ENCODE measurements around the gene AKT3. TPM values are rescaled to one million over a fixed set of nuclear protein-coding genes. Genes with fewer than 3 reads are reported as not detected.

Gene AKT3
- total RNA-seq, 1 donor, result 13.7 TPM

DNA sequence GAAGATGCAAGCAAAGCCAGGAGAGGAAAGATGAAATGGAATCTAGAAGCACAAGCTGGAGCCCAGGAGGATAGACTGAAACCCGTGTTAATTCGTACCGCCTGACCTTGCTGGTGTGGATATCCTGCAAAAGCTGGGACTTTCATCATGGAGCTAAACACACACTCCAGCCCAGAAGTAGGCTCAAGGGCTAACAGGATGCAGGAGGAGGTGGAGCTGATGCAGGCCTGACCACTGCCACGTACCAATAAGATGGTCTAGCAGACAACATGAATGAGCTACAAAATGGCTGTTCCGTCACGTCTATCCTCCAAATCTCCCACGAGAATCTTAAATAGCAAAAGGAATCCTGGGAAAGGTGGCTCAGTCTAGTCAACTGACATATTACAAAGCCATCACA lies 323.9 kb downstream of the AKT3 start:
- no peak for DNase-seq (ENCODE audit: low read depth in 2 of 3, low spot score in 2 of 3)

DNA sequence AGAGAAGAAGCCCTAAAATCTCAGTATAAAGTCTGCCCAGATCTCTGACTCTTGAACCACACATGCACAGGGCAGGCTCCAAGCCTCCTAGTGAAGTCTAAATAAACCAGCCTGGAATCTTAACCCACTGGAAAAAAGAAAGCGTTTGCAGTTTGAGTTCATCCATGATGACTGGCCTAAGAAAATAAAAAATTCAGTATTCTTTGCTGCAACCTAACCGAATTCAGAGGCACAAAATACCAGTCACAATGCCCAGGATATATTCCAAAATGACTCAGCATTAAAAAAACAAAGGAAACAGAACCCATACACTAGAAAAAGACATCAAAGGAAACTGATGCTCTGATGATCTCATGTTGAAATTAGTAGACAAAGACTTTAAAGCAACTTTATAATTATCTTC lies 325.0 kb downstream of the AKT3 start:
- DNase-seq (ENCODE audit: low read depth in 2 of 3, low spot score in 2 of 3), result no peak

DNA sequence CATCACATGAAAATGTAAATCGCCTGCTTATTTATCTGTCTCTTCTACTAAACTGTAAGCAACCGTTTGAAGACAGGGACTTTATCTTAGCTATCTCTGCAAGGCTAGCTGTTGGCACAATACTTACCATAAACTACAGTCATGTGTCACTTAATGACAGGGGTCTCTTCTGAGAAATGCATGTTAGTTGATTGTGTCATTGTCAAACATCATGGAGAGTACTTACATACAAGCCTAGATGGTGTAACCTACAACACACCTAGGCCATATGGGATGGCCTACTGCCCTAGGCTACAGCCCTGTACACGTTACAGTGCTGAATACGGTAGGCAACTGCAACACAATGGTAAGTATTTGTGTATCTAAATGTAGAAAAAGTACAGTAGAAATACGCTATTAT lies 326.3 kb downstream of the AKT3 start:
- DNase-seq (ENCODE audit: low read depth in 2 of 3, low spot score in 2 of 3), result no peak

DNA sequence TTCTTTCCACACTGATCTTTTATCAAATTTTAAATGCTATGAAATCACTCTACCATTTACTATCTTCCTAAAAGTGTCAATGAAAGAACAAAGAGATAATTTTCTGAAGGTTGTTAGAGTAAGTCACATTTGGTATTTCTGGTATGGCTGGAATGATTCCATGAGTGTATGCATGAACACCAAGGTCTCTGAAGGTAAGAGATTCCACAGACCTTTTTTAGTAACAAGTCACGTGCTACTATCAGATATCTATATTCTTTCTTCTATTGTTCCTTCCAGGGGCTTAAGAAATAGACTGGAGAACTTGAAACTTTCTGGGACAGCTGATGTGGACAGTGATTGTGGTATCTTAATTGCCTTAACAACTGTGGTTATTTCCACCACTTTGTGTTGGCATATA lies 329.2 kb downstream of the AKT3 start:
- no peak for DNase-seq (ENCODE audit: low read depth in 2 of 3, low spot score in 2 of 3)

DNA sequence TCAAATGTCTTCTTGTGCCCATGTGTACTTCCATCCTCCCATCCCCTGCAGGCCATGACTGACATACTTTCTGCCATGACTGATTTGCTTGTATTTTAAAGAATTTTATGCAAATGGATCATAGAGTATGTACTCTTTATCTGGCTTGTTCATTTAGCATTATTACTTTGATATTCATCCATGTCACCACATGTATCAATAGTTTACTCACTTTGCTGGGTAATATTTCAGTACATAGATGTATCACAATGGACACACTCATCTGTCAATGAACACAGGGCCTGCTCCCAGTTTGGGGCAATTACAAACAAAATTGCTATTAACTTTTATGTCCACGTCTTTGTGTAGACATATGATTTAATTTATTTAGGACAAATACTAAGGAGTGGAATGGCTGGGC lies 335.1 kb downstream of the AKT3 start:
- DNase-seq (ENCODE audit: low read depth in 2 of 3, low spot score in 2 of 3), result no peak

DNA sequence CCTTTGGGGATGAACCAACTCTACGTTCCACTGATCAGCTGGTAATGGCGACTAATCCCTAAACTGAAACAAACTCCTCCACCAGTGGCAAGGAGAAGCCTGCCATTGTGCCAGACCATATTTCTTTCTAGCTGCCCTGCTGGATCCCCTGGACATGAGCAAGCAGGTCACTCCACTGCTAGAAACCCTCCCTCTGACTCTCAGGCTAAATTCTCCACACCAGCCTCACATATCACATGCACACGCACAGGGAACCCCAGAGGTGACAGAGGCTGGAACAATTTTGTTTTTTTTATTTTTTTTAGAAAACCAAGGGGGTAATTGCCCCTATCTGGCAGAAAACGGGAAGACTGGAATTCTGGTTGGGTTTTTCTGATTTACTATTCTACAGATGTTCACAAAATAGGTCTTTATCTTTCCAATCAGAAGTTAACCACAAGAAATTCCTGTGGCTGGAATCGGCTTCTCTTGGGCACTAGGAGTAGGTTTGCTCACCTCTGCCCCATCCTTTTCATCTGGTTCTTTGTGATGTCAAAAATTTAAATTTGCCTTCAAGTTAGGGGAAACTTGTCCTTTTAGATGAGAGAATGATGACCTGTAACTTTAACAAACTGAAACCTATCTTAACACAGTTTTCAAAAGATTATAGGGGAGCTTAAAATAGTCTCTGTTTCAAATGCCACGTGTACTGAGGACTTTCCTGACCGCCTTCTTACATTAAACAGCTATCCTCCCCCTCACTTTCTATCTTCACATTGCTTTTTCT lies 336.1 kb downstream of the AKT3 start:
- DNase-seq (ENCODE audit: low read depth in 2 of 3, low spot score in 2 of 3), result no peak

DNA sequence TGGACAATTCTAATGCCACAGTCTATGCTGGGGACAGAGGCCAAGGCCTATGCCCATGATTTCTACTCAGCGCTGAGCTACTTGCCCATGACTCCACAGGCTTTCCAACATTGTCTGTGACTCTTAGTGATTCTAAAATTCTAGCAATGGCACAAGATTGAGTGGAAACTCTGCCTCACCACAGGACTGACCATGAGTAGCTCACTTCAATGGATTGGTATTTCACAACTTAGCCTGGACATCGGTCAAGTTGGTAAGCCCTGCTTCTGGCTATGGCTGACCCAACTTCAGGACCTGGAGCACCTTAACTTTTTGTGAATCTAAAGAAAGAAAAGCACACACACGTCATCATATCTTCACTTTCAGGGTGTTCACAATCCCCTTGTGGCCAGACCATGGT lies 339.1 kb downstream of the AKT3 start:
- DNase-seq (ENCODE audit: low read depth in 2 of 3, low spot score in 2 of 3), result no peak

DNA sequence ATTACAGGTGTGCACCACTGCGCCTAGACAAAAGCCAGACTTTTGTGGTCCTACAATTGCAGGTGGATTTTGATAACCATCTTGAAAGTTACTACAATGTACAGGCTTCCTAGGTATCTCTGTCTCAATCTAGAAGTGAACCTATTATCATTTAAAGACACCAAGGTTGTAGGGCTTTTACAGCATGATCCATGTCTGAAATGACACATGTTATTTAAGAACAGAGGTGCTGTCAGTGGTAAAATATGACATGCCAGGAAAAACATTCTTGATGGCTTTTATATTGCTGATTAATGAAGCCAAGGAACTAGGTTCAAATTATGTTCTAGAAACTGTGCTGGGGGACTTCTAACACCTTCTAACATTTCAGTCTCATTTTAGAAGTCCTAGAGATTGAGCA lies 341.1 kb downstream of the AKT3 start:
- DNase-seq (ENCODE audit: low read depth in 2 of 3, low spot score in 2 of 3), result no peak

DNA sequence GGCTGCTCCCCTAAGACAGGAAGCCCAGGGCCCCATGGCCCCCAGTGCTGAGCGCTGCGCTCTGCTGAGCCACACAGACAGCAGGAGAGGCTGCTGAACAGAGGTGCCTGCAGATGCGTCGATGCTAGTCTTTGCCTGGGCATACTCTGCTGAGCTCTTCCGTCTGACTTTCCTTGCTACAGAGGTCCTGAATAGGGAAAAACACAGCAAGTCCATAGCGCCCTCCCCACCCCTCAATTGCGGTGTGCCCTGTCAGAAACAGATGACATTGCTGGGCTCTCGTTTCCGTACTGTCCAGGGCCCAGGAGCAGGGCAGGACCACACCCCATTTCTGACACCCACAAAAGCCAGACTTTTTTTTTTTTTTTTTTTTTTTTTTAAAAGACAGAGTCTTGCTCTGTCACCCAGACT lies 341.7 kb downstream of the AKT3 start:
- DNase-seq (ENCODE audit: low read depth in 2 of 3, low spot score in 2 of 3), result peak in 1 of 3 donors; percentile 57

DNA sequence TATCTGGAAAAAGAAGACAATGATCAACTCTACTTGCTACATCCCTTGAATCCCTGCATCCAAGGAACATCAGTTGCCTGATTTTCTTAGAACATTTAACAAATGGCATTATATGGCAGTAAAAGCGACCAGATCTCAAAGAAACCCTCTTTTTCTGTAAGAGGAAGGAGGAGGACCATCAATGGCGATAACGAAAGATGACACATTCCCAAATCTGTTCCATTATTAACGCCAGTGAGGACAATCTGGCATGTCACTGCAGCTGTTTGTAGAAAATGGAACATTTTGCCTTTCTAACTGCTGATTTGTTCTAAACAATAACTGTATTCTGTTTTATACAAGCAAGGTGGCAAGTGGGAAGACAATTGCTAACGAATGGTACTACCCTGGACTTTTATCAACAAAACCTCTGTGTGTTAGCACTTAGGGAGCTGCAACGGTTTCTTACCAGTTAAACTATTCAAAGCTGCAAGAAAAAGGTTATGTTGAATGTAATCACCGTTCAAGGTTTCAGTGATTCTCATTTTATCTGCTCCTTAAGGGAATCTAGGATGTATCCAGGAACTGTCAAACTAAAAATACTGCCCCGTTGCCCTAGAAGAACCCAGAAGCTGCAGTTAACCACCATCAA lies 342.3 kb downstream of the AKT3 start:
- no peak for DNase-seq (ENCODE audit: low read depth in 2 of 3, low spot score in 2 of 3)

DNA sequence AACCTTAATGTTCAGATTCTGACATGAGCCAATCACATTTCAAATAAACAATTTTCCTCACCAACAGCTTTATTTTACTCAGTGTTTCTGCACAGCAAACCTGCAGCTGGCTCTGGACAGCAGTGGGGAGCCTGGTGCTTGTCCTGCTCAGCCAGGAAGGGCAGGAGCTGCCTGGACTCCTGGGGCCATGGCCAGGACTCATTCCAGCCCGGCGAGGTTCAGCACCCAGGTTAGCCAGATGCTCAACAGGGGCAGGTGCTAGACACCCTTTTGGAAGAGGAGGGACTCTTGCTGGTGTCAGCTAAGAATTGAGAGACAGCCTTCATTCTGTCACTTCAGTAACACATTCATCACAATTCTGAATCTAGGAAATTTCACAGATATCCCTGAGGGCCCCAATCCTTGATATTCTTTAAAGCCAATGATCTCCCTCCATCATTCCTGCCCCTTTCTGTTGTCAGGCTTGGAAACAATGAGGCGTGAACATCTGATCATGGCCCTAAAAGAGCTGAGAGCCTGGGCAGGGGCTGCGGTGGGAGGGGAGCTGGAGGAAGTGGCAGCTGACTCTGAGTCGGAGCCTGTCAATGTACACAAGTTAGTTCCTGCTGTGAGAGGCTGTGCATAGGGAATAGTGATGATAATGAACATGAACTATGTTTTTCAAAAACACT lies 342.9 kb downstream of the AKT3 start:
- peak in 1 of 3 donors; percentile 55 for DNase-seq (ENCODE audit: low read depth in 2 of 3, low spot score in 2 of 3)

DNA sequence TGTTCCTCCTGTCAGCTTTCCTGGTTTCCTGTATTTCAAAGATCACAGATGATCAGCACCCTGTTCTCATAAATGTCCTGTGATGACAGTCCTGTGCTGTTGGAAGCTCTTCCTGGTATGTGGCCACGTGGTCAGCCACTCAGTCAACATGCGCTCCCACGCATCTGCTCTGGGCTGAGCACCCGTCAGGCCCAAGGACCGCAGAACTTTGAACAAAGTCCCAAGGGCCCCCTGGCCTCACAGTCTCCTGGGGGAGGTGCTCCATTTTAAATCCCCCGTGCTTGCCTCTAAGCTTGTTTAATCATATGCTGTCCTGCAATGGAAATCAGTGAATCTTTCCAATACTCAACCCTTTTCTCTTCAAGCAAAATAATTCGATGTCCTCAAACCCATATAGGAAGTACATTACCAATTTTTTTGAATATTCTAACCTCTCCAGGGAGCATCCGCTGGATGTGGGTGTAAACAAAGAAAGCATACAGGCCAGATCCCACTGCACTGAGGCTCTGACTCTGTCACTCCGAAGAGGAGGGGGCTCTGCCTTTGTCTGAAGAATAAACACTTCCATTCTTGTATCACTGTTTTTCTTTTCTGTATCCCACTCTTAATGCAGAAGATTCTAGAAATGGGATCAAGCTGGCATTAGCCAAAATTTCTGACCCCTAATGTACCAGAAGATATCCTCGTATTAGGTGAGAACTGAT lies 343.9 kb downstream of the AKT3 start:
- DNase-seq (ENCODE audit: low read depth in 2 of 3, low spot score in 2 of 3), result no peak

DNA sequence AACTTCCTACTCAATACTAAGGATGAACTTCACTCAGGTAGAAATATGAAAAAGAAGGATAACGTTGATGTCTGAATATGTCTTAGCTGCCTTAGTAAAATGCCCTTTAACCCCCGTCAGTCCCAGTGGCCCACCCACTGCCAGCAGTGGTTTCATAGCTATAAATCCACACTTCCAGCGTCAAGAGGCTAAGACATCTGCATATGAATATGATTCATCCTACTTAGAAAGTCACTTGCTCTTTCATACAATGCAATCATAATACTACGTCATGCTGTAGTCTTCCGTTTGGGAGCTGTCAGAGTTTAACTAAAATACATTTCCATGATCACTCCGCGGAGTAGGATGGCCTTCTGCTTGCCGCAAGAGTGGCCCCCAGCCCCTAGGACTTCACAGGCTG lies 346.9 kb downstream of the AKT3 start:
- no peak for DNase-seq (ENCODE audit: low read depth in 2 of 3, low spot score in 2 of 3)

DNA sequence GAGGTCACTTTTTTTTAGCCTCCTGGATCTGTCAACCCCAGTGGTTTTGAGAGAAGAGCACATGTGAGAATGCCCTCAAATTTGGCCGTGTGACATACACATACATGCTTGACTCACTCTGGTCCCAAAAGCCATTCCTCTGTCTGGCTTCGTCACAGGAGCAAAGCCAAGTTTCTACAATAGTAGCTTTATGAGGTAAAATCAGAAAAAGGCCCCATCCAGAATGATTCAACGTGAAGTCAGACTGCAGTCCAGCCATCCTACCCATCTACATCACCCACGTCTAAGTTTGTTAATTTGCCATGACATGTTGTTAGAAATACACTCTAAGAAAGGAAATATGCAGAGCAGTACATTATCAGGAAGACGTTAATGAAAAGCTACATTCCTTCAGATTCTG lies 349.0 kb downstream of the AKT3 start:
- DNase-seq (ENCODE audit: low read depth in 2 of 3, low spot score in 2 of 3), result no peak

DNA sequence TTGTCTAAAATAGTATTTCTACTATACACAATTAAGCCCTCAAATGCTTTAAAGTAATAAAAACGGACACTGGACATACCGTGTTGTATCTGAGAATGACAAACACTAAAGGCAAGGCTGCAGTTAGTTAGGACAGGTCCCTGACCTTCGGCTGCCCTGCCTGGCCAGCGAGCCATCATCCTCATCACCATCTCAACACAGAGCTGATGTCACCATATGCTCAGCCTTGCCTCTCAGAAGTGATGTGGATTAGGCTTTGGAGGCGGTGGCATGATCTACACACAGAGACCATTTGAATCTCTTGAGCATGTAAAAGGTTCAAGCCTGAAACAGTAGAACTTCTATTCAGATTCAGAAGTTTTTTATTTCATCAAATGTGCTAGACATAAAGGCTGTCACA lies 349.5 kb downstream of the AKT3 start:
- DNase-seq (ENCODE audit: low read depth in 2 of 3, low spot score in 2 of 3), result no peak

DNA sequence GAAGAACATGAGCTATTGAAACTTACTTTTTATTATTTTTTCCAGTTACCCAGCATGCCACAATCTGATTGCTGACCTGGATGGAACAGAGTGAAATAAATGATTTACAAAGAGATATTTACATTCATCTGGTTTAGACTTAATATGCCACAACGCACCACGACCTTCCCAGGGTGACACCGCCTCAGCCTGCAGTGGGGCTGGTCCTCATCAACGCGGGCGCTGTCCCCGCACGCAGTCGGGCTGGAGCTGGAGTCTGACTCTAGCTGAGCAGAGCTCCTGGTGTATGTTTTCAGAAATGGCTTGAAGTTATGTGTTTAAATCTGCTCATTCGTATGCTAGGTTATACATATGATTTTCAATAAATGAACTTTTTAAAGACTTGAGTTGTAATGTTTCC lies 350.3 kb downstream of the AKT3 start:
- DNase-seq (ENCODE audit: low read depth in 2 of 3, low spot score in 2 of 3), result no peak

DNA sequence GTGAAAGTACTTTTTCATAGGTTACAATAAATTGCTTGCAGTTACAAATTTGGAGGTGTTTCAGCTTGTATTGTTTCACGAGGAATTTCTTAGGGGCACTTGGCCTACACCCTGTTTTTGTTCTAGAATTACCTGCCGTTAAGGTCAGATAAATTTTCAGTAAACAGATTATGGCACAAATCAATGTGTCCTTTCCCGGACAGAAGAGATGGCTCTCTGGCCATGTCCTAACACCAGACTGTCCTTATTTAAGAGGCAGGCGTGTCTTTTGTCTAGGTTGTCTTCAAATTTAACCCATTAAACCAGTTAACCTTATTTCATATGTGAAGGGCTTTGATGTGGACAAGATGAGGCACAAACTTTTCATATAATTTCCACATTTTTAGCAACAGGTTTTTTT lies 350.8 kb downstream of the AKT3 start:
- no peak for DNase-seq (ENCODE audit: low read depth in 2 of 3, low spot score in 2 of 3)

DNA sequence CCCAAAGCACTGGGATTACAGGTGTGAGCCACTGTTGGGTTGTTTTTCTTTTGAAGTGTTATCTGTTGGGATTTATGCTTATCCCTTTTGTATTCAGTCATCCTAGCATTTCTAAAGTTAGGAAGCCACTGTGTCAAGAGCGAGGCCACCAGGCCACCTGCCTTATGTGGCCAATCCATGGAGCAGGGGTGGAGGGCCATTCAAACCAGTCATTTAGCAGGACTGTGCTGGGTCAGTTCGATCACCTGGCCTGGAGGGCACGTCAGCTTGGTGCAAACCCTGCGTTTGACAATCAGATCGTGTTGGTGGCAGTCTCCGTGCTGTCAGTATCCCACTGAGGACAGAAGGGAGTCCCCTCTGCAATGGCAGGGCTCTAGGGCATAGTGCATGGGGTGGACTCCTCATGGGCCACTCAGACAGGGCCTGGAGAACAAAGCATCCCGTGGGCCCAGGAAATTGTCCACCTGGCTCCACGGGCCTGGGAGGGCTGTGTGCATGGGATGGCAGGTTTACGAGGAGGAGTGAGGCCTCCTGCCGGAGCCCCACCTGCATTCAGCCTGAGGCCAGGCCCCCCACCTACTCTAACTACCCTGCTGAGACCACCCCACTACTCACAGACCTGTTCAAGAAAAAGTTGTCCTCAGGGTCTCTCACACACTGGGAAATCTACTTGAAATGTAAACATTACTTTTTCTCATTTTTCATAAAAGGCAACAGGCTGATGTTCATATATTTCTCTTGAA lies 351.9 kb downstream of the AKT3 start:
- DNase-seq (ENCODE audit: low read depth in 2 of 3, low spot score in 2 of 3), result no peak

DNA sequence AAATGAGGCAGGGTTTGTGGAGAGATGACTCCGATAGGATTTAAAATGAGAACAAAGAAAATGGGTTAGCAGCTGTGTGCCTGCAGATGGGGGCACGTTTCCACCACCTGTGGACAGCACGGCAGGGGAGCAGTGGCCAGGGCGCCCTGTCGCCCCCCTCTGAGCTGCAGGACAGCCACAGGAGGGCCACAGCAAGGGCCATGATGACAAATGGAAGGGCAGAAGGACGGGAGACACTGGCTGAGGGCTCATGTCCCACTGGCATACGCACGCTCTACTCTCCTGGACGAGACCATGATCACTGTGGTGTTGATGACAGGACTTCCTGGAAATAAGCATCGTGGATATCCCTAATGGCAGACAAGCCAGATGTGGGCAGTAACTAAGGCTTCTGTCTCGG lies 353.2 kb downstream of the AKT3 start:
- DNase-seq (ENCODE audit: low read depth in 2 of 3, low spot score in 2 of 3), result no peak

DNA sequence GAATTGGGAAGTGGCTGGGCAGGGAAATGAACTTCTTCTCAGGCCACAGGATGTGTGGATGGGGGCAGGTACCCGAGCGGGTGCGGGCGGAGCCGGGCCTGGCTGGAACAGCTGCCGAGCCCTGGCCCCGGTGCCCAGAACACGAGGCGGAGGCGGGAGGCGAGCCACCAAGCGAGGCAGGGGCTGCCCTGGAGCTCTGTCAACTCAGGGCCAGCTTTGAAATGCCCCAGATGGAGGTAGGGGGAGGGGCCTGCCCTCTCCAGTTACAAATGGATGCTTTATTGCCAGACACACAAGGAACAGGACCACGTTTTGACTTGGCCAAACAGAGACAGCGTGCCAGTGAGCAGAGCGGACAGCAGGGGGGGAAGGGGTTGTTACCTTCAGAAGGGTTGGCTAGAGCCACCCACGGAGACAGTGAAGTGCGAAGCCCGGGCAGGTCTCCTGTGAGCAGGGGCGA lies 353.8 kb downstream of the AKT3 start:
- DNase-seq (ENCODE audit: low read depth in 2 of 3, low spot score in 2 of 3), result no peak

Data from hematopoietic multipotent progenitor cell (in vitro differentiated cells).